MCF 10A (cell line): ENCODE results near the gene ADAMTS6. TPM values are rescaled to one million over a fixed set of nuclear protein-coding genes. Genes with fewer than 3 reads are reported as not detected.

ENCODE experiments used
- BruUV-seq: library from RNA; stranded (reverse); fragments of 400-500 nt; replicated peaks from 2 replicates; lab custom pipeline; 2021; lab: Mats Ljungman, UMichigan
- CTCF ChIA-PET: fragments of 300-600 bp; sonication (Branson Sonifier 250); formaldehyde crosslinking; extraction: SDS; loops from one replicate; lab custom pipeline; 2021; ENCODE audit warnings: antibody characterized with exemption, inconsistent platforms; lab: Yijun Ruan, JAX
- POLR2A ChIA-PET: fragments of 300-600, 350-650 bp; sonication (Branson Sonifier 250); formaldehyde crosslinking; extraction: SDS; loops from one replicate; lab custom pipeline; 2020; ENCODE audit warnings: antibody characterized with exemption, inconsistent platforms; lab: Yijun Ruan, JAX
- DNase-seq: peaks from one replicate; pipeline ENCODE4 v3.0.0-alpha.2; 2018; ENCODE audit not compliant: unreplicated experiment
- H3K27ac Mint-ChIP-seq: one replicate; pipeline ENCODE4 v1.8.0; 2022; ENCODE audit warnings: mild to moderate bottlenecking, low read depth, mixed read lengths; ENCODE audit not compliant: unreplicated experiment
- H3K27me3 Mint-ChIP-seq: one replicate; pipeline ENCODE4 v1.8.0; 2022; ENCODE audit warnings: mixed read lengths; ENCODE audit not compliant: insufficient read depth, unreplicated experiment
- H3K36me3 Mint-ChIP-seq: one replicate; pipeline ENCODE4 v1.8.0; 2022; ENCODE audit warnings: mild to moderate bottlenecking, moderate library complexity, mixed read lengths; ENCODE audit not compliant: insufficient read depth, unreplicated experiment
- H3K4me1 Mint-ChIP-seq: one replicate; pipeline ENCODE4 v1.8.0; 2022; ENCODE audit warnings: mixed read lengths; ENCODE audit not compliant: insufficient read depth, unreplicated experiment
- H3K4me3 Mint-ChIP-seq: one replicate; pipeline ENCODE4 v1.8.0; 2022; ENCODE audit warnings: mild to moderate bottlenecking, moderate library complexity, mixed read lengths; ENCODE audit not compliant: unreplicated experiment
- H3K9me3 Mint-ChIP-seq: one replicate; pipeline ENCODE4 v1.8.0; 2022; ENCODE audit warnings: mixed read lengths; ENCODE audit not compliant: unreplicated experiment
- CTCF ChIP-seq: fragments of 200-600 bp; IDR thresholded peaks from one replicate; pipeline ENCODE4 v1.8.0; 2022; ENCODE audit warnings: antibody characterized with exemption, mild to moderate bottlenecking; ENCODE audit not compliant: unreplicated experiment
- intact Hi-C: fragments of 100-400 bp; cut with micrococcal nuclease; formaldehyde crosslinking; loops from 2 replicates; pipeline ENCODE4 v1.14.1; 2022
- total RNA-seq: library from RNA; stranded (reverse); gene quantifications from 2 replicates; pipeline ENCODE4 v1.2.3, GENCODE V29; 2022

Gene ADAMTS6
- total RNA-seq, 1 experiment from 2014 or later, result 17.8 TPM

- Mint-ChIP-seq H3K4me1 (peaks cover 36% of the 10 kb centered on the region), H3K27ac (peak overlapping the region; percentile 88), H3K4me3 (no peak overlapping the region), H3K27me3 (no peaks in the 10 kb centered on the region), H3K36me3 (no peaks in the 10 kb centered on the region), H3K9me3 (peaks cover 12% of the 10 kb centered on the region)
- intact Hi-C loops, result no loop called here
- ChIA-PET POLR2A (no interaction called here), CTCF (no interaction called here)
- BruUV-seq, result no TSS peak
- TF ChIP-seq CTCF, result no peak
- DNase-seq, result peak; percentile 66
These were observed 283.1 kb downstream of the ADAMTS6 start for GRCh38 chr5:65198456-65199120.

- intact Hi-C loops, result no loop called here
- TF ChIP-seq CTCF, result no peak
- DNase-seq, result no peak
- BruUV-seq, result TSS peak; percentile 64
- CTCF ChIA-PET, result interaction anchor here (0.6 kb wide), 1 partner anchor 107 kb away, joined by 3 read pairs; no protein-coding TSS in a partner anchor
- Mint-ChIP-seq H3K27me3 (no peaks in the 10 kb centered on the region), H3K36me3 (no peaks in the 10 kb centered on the region), H3K27ac (peak overlapping the region; percentile 88), H3K4me3 (no peak overlapping the region), H3K9me3 (peaks cover 8% of the 10 kb centered on the region), H3K4me1 (peaks cover 33% of the 10 kb centered on the region)
- POLR2A ChIA-PET, result no interaction called here
These were observed 283.9 kb downstream of the ADAMTS6 start for GRCh38 chr5:65197531-65198455.

DNA sequence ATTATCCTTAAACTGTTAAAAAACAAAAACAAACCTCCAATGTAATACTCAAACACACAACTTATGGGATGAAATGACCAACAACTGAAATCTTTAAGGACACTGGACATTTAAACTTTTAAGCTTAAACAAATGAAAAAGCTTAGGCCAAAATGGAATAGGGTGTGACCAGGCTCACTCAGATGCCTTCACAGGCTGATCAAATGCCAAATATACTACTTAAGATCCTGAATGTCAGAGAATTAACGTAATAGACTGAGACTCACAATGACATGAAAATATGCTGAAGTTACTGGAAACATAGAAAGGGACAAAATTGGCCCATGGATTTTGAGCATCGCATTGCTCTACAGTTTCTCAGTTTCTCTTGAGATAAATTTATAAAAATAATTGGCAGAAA lies 286.8 kb downstream of the ADAMTS6 start:
- POLR2A ChIA-PET, result no interaction called here
- intact Hi-C loops, result no loop called here

More for the DNA sequence above, 286.8 kb downstream of the ADAMTS6 start:
- TF ChIP-seq CTCF, result no peak
- Mint-ChIP-seq H3K27me3 (no peaks in the 10 kb centered on the region), H3K36me3 (no peaks in the 10 kb centered on the region), H3K4me1 (peaks cover 35% of the 10 kb centered on the region), H3K27ac (no peak overlapping the region), H3K4me3 (no peak overlapping the region), H3K9me3 (no peaks in the 10 kb centered on the region)
- no peak for DNase-seq
- BruUV-seq, result no TSS peak
- CTCF ChIA-PET, result no interaction called here
